ENCODE measurements around the gene SLC25A23. TPM values are rescaled to one million over a fixed set of nuclear protein-coding genes. Genes with fewer than 3 reads are reported as not detected.

Gene SLC25A23
- polyA plus RNA-seq, 3 donors, result 63.5 to 77.5 (median 70.3) TPM

DNA sequence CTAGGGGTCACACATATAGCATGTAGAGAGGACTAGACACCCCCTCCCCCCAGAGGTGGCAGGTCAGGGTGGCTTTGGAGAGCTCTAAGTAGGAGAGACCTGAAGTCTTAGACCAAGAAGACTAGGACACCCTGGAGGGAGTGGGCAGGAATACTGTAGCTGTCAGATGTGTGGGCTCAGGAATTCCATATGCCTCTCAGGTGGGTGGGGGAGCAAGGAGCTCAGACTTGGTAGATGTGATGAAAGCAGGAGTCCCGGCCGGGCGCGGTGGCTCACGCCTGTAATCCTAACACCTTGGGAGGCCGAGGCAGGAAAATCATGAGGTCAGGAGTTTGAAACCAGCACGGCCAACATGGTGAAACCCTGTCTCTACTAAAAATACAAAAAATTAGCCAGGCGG, 6.1 kb upstream of the SLC25A23 start:
- DNase-seq (ENCODE audit: extremely low read depth in 1 of 11, low read depth in 9 of 11, low spot score in 4 of 11), result no peak

DNA sequence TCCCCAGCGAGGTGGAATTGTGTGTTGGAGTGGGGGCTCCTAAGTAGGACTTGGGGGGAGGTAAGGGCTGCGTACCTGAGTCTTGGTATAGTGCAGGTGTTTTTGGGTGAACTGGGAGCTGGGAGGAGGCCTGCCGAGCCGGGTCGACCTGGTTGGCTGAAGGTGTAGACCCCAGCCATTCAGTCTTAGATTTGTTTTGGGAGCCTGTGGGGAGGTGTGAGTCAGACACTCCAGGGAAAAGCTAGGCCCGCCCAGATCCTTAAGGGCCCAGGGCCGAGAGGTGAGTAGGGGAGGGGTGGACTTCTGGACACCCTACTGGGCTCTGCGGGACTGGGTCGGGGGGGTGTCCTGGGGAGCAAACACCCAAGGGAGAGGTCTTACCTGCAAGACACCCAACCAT, 5.4 kb upstream of the SLC25A23 start:
- no peak for DNase-seq (ENCODE audit: extremely low read depth in 1 of 11, low read depth in 9 of 11, low spot score in 4 of 11)

DNA sequence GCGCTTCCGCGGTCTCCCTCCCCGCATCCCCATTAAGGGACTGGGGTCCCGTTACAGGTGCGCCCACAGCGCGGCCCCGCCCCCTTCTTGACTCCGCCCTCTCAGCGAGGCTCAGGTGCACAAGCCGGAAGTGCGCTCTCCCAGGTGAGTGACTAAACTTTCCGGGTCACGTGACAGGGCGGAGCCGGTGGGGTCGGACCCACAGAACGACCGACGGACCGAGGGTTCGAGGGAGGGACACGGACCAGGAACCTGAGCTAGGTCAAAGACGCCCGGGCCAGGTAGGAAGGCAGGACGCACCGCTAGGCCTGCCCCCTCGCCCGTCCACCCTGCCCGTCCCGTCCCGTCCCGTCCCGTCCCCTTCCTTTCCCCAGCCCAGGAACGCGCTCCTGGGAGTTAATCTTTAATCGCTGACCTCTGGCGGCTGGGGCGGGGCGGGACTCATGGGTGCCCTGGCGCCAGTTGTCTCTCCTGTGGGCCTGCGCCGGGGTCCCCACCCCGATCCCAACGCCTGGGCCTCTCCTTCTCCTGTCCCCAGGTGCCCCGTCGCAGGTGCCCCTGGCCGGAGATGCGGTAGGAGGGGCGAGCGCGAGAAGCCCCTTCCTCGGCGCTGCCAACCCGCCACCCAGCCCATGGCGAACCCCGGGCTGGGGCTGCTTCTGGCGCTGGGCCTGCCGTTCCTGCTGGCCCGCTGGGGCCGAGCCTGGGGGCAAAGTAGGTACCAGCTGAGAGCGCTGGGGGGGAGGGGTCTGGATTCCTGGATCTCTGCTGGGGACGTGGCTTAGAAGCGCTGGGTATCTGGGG, 4.7 kb upstream of the SLC25A23 start, which contains the start of gene CRB3:
Gene CRB3 (plus strand): TSS at position 202 of the 804 bp plus-strand sequence. CDS start 431 bp downstream, at position 633.
- DNase-seq (ENCODE audit: extremely low read depth in 1 of 11, low read depth in 9 of 11, low spot score in 4 of 11), result peak in 8 of 11 donors; percentile 44 to 84 (median 59)

DNA sequence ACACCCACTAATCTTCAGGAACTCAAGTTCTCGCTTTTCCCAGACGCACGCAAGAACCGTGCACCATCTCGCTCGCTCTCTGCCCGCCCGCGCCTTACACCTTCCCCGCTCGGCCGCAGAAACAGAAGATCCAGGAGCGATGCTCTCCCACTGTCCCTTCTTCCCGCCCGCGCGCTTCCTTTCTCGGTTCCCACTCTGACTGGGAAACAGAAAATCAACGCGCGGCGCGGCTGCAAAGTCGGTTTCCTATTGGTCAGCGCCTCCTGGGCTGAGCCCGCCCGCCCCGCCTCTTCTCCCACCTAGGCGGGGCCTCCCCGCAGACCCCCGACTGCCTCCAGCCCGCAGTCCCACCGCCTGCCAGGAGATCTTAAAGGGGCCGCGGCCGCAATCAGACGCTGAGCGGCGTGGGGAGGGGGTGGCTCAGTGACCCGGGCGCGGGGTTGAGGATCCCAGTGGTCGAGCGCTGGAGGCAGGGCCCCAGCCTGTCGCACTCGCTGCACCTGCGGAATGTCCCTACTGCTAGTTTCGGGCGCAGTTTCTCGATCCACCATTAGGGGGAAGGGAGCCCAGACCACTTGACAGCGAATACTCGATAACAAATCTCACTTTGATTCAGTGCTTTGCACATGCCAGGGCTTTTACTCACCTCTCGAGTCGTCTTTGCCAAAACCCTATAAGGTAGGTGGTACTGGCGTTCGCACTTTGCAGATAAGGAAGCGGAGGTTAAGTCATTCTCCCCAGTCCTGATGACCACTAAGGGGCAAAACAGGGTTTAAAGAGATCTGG, 700 bp upstream of the SLC25A23 start:
- DNase-seq (ENCODE audit: extremely low read depth in 1 of 11, low read depth in 9 of 11, low spot score in 4 of 11), result peak; percentile 93 to 99 (median 97)

DNA sequence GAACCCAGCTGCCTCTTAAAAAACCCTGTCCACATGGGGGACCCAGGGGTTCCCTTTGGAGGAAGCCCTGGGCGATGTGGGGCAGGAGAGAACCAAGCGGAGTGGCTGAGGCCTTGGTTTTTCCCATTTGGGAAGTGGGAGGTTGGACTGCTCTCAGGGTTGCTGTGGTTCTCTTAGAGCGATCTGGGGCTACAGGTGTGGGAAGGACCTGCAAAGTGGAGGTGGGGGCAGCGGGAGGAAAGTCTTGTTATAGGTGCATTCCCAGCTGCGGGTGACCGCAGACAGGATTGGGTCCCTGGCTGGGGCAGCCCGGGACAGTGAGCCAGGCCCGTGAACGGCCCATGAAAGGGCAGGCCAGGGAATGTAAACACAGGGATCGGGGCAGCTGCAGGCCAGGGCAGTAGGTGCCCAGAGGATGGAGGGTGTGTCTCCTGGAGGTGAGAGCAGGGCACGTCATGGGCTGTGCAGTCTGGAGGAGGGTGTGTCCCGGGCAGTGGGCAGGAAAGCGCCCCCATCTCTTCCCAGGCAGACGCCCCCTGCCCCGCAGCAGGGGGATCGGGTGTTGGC, 814 bp downstream of the SLC25A23 start:
- DNase-seq (ENCODE audit: extremely low read depth in 1 of 11, low read depth in 9 of 11, low spot score in 4 of 11), result no peak

DNA sequence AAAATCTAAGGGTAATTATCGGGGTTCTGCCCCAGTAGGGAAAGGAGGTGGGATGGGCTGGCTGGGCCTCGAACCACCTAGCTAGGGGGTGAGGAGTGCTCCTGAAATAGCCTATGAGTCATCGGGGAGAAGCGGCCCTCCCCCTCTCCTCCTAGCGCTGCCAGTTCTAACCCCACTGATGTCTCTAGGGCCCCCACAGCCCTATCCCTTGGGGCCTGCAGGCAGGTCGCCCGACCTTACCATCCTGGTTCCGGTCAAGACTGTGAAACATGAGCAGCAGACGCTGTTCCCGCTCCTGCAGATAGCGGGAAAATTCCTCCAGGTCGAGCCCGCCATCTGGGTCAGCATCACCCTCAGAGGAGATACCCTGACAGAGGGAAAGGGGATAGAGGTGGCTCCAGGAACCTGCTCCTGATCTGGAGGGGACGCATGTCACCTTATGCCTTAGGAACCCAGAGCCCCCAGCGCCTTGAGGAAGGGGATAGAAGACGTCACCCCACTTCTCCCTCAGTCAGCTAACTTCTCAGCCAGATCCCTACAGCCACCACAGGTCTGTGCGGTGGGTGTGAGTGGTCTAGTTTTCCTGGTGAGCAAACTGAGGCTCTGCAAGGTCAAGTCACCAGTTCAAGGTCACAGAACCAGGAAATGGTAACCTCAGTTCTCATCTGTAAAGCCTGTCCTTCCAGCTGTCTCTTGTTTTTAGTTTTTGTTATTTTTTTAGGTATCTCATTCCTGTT, 1.5 kb downstream of the SLC25A23 start:
- no peak for DNase-seq (ENCODE audit: extremely low read depth in 1 of 11, low read depth in 9 of 11, low spot score in 4 of 11)

DNA sequence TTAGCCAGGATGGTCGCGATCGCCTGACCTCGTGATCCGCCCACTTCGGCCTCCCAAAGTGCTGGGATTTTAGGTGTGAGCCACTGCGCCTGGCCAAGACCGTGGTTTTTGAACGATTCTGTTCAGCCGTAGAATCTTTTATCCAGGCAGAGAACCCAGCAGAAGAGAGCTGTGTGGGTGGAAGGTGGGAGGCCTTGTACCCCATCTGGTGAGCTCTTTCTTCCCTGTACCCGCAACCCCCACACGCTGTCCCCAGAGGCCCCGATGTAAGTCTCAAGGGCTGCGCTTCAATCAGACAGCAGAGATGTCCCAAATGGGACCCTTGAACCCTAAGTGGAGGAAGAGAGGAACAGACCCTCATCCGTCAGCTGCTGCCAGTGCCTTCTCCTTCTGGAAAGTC, 3.7 kb downstream of the SLC25A23 start:
- no peak for DNase-seq (ENCODE audit: extremely low read depth in 1 of 11, low read depth in 9 of 11, low spot score in 4 of 11)

DNA sequence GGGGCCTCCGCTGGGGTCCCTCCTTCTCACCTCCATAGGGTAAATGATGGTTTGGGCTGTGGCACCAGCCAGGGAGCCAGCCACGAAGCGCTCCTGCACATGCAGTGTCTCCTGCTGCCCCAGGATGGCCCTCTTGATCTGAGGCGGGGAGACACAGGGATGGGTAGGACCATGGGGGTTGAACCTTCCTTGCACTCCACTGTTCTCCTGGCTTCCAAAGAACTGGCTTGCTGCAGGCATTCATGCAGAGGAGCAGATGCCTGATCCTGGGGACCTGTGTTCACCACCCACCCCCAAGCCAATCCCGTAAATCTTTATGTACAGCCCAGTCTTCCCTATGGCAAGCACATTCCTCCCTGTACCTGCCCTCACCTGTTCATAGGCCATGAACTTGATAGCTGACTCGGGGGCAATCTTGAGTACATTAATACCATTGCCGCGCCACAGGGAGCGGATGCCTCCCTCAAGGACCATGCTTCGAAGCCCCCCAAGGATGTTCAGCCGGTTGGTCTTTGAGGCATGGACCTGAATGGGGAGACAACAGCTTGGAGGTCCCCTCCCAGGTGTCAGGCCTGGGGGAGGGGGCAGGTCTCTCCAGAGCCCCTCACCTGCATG, 5.5 kb downstream of the SLC25A23 start:
- DNase-seq (ENCODE audit: extremely low read depth in 1 of 11, low read depth in 9 of 11, low spot score in 4 of 11), result no peak

DNA sequence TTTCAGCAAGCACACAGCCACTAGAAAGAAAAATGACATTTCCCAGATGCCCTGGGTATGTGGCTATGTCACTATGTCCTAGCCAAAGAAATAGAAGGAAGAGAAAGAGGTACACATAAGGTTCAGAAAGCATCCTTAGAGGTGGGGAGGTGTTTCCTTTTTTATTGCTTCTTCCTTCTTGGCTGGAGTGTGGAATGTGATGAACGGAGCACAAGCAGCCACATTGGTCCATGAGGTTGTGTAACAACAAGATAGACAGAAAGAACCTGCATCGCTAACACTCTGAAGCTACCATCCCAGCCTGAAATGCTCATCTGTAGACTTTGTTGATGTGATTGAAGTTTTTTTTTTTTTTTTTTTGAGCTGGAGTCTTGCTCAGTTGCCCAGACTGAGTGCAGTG, 6.7 kb downstream of the SLC25A23 start:
- no peak for DNase-seq (ENCODE audit: extremely low read depth in 1 of 11, low read depth in 9 of 11, low spot score in 4 of 11)

DNA sequence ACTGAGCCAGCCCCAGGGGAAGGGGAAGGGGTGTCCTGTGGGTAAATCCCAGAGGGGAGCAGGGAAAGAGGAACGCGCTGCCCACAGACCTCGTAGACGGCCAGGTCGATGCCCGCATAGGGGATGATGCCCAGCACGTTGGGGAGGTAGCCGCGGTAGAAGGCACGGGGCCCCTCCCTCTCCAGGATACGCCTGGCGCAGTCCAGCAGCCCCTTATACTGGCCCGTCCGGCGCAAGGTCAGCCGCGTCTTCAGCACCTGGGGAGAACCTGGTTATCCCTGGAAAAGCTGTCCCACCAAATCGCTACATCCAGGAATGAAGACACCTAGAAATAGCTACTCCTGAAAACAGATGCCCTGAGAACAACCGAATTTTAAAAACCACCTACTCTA, 7.4 kb downstream of the SLC25A23 start:
- no peak for DNase-seq (ENCODE audit: extremely low read depth in 1 of 11, low read depth in 9 of 11, low spot score in 4 of 11)

DNA sequence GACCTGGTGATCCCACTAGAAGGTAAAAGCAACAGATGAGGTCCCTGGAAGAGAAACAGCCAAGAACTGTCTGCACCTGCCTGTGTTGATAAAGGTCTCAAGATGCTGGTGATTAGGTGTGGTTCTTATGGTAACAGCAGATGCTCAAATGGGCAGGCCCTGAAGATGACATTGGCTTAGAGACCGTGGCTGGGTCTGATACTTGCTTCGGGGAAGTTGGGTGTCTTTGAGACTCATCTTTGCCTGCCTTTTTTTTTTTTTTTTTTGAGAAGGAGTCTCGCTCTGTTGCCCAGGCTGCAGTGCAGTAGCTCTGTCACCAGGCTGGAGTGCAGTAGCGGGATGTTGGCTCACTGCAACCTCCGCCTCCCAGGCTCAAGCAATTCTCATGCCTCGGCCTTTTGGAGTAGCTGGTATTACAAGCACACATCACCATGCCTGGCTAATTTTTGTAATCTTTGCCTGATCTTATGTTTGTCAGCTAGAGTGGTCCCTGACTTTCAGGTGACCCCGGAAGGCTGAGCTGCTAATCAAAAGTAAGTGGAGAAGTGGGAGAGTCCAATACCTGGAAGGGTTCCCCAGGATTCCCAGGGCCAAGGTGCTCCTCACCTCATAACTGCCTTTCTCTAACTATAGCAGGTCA, 7.9 kb downstream of the SLC25A23 start:
- DNase-seq (ENCODE audit: extremely low read depth in 1 of 11, low read depth in 9 of 11, low spot score in 4 of 11), result no peak

DNA sequence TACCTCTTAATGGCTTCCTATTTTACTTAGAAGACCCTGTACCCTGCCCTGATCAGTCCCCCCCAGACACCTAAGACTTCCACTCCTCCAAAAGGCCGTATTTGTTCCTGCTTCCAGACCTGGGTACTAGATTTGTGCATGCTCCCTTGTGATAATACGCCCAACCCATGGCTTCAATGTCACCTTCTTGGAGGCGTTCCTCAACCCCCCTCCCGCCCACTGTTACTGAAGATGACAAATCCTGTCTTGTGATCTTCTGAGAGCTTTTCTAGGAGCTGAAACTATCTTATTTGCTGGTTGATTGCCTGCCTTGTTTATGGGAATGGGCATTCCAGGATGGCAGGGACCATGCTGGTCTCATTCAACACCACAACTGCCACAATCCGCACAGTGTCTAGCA, 9.4 kb downstream of the SLC25A23 start:
- no peak for DNase-seq (ENCODE audit: extremely low read depth in 1 of 11, low read depth in 9 of 11, low spot score in 4 of 11)

DNA sequence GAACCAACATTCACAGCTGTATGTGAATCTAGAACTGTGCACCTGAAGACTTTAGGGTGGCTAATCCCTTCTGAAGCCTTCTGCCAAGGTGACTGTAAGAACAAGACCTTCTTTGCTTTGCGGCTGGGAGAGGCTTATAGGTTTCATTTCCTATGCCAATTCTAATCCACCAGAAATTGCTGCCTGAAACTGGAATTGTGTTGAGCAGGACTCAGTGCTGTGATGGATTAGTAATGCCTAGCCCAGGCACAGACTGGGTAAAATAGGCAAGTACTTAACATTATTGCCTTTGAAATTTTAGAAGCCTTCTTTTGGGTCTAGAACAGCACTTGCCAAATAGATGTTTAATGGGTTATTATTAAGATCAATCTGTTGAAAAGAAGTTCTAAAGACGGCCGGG, 11.5 kb downstream of the SLC25A23 start:
- no peak for DNase-seq (ENCODE audit: extremely low read depth in 1 of 11, low read depth in 9 of 11, low spot score in 4 of 11)

DNA sequence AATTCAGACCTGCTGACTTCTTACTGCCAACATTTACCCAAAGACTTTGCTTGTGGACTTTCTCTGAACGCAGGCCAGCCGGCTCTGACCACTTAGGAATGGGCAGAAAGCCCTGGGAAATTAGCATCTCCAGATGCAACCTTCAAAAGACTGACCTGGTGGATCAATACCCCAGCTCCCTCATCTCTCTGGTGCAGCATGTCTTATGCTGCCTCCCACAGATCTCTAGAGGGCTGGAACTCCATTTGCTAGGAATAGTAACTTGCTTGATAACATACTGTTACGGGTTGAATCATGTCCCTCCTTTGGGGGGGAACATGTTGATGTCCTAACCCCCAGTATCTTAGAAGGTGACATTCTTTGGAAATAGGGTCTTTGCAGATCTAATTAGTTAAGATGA, 13.1 kb downstream of the SLC25A23 start:
- DNase-seq (ENCODE audit: extremely low read depth in 1 of 11, low read depth in 9 of 11, low spot score in 4 of 11), result no peak

DNA sequence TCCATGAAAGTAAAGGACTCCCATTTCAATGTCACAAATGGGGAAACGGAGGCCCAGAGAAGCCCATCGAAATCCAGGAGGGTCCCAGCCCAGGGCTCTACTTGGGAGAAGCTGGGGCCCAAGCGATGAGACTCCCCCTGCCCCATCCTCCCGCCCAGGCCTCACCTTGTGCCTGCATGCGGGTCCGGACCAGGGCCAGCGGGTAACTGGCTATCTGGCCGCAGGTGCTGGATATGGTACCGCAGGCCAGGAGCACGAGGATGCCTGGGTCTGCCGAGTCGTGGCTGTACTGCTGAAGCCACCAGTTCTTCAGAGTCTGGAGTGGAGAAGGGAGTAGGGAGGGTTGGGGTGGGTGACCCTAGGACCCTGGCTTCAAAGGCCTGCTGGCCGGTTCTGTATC, 15.6 kb downstream of the SLC25A23 start:
- no peak for DNase-seq (ENCODE audit: extremely low read depth in 1 of 11, low read depth in 9 of 11, low spot score in 4 of 11)

DNA sequence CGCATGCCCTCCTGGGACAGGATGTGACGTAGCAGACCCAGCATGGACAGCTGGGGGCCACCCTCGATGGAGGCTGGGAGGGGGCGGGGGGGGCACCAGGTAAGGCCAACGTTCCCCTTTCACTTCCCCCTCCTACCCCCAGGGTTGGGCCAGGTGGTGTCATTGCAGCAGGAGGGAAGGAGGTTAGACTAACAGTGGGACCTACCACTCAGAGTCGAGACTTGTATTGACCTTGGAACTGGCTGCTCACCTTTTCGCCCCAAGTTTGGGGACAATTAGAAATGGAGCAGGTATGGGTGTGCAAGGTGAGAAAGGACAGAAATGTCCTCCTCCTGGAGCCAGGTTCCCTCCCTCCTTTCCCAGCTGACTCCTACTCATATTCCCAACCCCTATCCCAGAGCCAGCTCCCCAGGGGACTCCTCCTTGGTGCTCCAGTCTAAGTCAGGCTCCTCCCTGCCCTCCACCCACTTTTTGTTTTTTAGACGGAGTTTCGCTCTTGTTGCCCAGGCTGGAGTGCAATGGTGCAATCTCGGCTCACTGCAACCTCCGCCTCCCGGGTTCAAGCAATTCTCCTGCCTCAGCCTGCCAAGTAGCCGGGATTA, 17.4 kb downstream of the SLC25A23 start:
- DNase-seq (ENCODE audit: extremely low read depth in 1 of 11, low read depth in 9 of 11, low spot score in 4 of 11), result no peak

DNA sequence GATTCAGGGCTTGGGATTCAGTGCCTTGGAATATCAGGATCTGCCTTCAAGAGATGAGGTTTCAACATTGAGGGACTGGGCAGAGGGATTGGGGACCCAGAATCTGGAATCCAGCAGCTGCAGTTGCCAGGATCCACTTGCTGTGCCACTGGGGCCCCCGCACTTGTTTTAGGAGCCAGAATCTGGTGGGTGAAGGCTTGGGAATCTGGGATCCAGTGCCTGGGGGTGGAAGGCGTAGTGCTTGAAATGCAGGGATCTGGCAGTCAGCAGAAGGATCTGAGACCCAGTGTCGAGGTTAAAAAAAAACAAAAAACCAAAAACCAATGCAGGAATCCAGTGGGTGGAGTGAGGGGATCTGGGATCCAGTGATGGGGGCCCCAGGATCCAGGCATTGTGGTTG, 18.7 kb downstream of the SLC25A23 start:
- no peak for DNase-seq (ENCODE audit: extremely low read depth in 1 of 11, low read depth in 9 of 11, low spot score in 4 of 11)

DNA sequence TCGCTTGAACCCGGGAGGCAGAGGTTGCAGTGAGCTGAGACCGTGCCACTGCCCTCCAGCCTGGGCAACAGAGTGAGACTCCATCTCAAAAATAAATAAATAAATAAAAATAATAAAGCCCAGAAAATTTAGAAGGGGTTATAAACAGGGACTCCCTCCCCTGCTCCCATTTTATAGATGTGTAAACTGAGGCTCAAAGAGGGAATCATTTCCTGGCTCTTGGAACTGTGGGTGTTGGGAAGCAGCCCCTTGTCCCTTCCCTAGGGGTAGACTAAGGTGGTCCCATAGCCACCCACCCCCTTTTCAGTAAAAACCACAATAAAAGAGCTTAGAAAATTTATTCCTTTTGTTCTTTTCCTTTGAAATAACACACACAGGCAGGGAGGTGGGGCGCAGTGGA, 19.8 kb downstream of the SLC25A23 start:
- no peak for DNase-seq (ENCODE audit: extremely low read depth in 1 of 11, low read depth in 9 of 11, low spot score in 4 of 11)
